ENCODE data around the gene PAPLN. TPM values are rescaled to one million over a fixed set of nuclear protein-coding genes. Genes with fewer than 3 reads are reported as not detected.

PAPLN gene
- total RNA-seq, 1 donor from 2014 or later = 12.7 TPM

GRCh38 chr14:73207615-73208014 lies 29.7 kb upstream of the PAPLN start:
- no peak for DNase-seq (ENCODE audit: low read depth)
- no peak overlapping the region for H3K4me3 ChIP-seq (ENCODE audit: low read depth, low read length)
- TF ChIP-seq, protein P1, sequence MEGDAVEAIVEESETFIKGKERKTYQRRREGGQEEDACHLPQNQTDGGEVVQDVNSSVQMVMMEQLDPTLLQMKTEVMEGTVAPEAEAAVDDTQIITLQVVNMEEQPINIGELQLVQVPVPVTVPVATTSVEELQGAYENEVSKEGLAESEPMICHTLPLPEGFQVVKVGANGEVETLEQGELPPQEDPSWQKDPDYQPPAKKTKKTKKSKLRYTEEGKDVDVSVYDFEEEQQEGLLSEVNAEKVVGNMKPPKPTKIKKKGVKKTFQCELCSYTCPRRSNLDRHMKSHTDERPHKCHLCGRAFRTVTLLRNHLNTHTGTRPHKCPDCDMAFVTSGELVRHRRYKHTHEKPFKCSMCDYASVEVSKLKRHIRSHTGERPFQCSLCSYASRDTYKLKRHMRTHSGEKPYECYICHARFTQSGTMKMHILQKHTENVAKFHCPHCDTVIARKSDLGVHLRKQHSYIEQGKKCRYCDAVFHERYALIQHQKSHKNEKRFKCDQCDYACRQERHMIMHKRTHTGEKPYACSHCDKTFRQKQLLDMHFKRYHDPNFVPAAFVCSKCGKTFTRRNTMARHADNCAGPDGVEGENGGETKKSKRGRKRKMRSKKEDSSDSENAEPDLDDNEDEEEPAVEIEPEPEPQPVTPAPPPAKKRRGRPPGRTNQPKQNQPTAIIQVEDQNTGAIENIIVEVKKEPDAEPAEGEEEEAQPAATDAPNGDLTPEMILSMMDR (conservative IDR thresholded peaks at IDR 0.05; ENCODE audit: low read depth, low read length) = no peak

DNA sequence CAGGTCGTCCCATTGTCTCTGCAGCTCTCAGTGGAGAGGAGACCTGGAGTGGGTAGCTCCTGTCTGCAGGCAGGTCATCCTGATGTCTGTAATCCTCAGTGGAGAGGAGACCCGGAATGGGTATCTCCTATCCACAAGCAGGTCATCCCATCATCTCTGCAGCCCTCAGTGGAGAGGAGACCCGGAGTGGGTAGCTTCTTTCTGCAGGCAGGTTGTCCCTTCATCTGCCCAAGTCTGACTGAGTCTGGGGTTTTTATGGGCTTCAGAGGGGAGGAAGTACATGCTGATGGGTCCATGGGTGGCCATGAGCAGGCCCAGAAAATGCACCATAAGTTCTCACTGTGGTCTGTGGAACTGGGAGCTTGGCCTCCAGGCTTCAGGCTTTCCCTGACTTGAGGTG lies 28.9 kb upstream of the PAPLN start:
- TF ChIP-seq, protein P1 (conservative IDR thresholded peaks at IDR 0.05; ENCODE audit: low read depth, low read length) = no peak
- no peak overlapping the region for H3K4me3 ChIP-seq (ENCODE audit: low read depth, low read length)
- DNase-seq (ENCODE audit: low read depth) = no peak

DNA sequence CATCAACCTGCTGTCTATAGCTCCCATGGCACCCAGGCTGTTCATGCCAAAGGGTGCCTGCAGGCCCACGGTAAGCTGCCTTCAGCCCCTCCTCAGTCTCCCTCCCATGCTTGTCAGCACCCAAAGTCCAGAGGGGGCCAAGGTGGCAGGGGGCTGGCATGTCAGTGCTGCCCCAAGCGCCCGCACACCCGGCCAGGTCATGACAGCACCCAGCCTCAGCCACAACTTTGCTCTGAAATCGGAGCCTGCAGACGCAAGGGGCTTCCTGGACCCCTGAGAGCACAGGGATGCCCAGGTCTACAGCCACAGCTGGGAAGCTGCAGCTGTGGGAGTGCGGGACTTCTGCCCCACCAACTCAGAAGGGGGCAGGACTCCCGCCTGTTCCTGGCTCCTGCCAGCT lies 28.5 kb upstream of the PAPLN start:
- DNase-seq (ENCODE audit: low read depth) = no peak
- TF ChIP-seq, protein P1 (conservative IDR thresholded peaks at IDR 0.05; ENCODE audit: low read depth, low read length) = no peak
- no peak overlapping the region for H3K4me3 ChIP-seq (ENCODE audit: low read depth, low read length)

- H3K4me3 ChIP-seq (ENCODE audit: low read depth, low read length) = no peak overlapping the region
- no peak for DNase-seq (ENCODE audit: low read depth)
- TF ChIP-seq, protein P1 (conservative IDR thresholded peaks at IDR 0.05; ENCODE audit: low read depth, low read length) = no peak
These were observed 27.4 kb upstream of the PAPLN start for GRCh38 chr14:73209953-73210352.

DNA sequence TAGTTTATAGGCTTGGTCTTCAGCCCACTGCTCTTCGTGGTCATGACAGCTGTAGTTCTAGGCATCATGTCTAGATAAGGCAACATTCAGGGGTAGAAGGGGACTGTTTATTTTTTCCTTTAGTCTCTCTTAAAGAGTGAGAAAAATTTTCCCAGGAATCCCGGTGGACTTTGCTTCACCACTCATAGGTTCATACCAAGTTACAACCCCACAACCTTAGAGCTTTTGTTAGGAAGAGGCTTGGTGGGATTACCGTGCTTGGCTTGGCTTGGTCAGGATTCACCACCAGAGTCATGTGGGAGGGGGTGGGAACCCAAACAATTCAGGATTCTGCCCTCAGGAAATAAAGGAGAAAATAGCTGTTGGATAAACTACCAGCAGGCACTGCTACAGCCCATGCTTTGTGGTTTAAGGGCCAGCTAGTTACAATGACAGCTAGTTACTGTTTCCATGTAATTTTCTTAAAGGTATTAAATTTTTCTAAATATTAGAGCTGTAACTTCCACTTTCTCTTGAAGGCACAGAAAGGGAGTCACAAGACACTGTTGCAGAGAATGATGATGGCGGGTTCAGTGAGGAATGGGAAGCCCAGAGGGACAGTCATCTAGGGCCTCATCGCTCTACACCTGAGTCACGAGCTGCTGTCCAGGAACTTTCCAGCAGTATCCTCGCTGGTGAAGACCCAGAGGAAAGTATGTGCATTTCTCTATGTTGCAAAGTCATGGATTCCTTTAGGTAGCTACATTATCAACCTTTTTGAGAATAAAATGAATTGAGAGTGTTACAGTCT lies 25.9 kb upstream of the PAPLN start:
- no peak for DNase-seq (ENCODE audit: low read depth)
- no peak overlapping the region for H3K4me3 ChIP-seq (ENCODE audit: low read depth, low read length)
- TF ChIP-seq, protein P1 (conservative IDR thresholded peaks at IDR 0.05; ENCODE audit: low read depth, low read length) = no peak

DNA sequence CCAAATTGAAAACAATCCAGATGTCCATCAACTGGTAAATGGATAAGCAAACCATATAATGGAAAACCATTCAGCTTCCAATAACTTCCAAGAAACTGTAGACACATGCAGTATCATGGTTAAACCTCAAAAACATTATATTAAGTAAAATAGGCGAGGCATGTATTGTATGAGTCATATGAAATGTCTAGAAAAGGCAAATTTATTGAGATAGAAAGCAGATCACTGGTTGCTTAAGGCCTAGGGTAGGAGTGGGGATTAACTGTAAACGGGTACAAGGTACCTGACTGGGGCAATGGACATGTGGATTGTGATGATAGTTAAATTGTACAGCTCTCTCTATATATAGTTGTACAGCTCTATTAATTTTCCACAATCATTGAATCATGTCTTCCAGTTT lies 21.3 kb upstream of the PAPLN start:
- no peak for DNase-seq (ENCODE audit: low read depth)
- no peak overlapping the region for H3K4me3 ChIP-seq (ENCODE audit: low read depth, low read length)
- TF ChIP-seq, protein P1 (conservative IDR thresholded peaks at IDR 0.05; ENCODE audit: low read depth, low read length) = no peak

- TF ChIP-seq, protein P1 (conservative IDR thresholded peaks at IDR 0.05; ENCODE audit: low read depth, low read length) = no peak
- no peak overlapping the region for H3K4me3 ChIP-seq (ENCODE audit: low read depth, low read length)
- DNase-seq (ENCODE audit: low read depth) = no peak
These were observed 19.9 kb upstream of the PAPLN start for GRCh38 chr14:73217411-73217810.

All from epithelial cell of proximal tubule (primary cell).